Testis (tissue), 3 donors: ENCODE measurements around the gene SLC26A11. TPM values are rescaled to one million over a fixed set of nuclear protein-coding genes. Genes with fewer than 3 reads are reported as not detected.
"Not testable (repeated sequence)": the region's sequence is repeated elsewhere in the genome, so short reads cannot be mapped to it uniquely, and the experiment has no call there.

ENCODE experiments used
- DNase-seq: peaks from one replicate; pipeline ENCODE4 v3.0.0-alpha.2; 2019
- H3K27ac ChIP-seq, 2 donors: fragments of 200-600 bp; sonication (generic); one replicate each; pipeline ENCODE4 v1.5.1; 2019
- H3K27me3 ChIP-seq: fragments of 200-600 bp; sonication (generic); one replicate; pipeline ENCODE4 v1.5.1; 2019
- H3K36me3 ChIP-seq: fragments of 200-600 bp; sonication (generic); one replicate; pipeline ENCODE4 v1.5.1; 2017; ENCODE audit warnings: low read depth; ENCODE audit errors: missing control alignments
- H3K4me1 ChIP-seq: fragments of 200-600 bp; sonication (generic); one replicate; pipeline ENCODE4 v1.5.1; 2019
- H3K4me3 ChIP-seq, 2 donors: fragments of 200-600 bp; sonication (generic); one replicate each; pipeline ENCODE4 v1.5.1; 2017 to 2019
- H3K9me3 ChIP-seq: fragments of 200-600 bp; sonication (generic); one replicate; pipeline ENCODE4 v1.5.1; 2017
- CTCF ChIP-seq, 3 experiments: fragments of 450-650 bp in 2 of 3; fragments of 200-600 bp in 1 of 3; sonication (generic) in 1 of 3; IDR thresholded peaks; one replicate each; pipeline ENCODE4 v1.5.1; 2016 to 2019; ENCODE audit warnings: antibody characterized with exemption in 3 of 3, mild to moderate bottlenecking in 2 of 3, moderate library complexity in 1 of 3
- POLR2A ChIP-seq: fragments of 450-650 bp; IDR thresholded peaks from one replicate; pipeline ENCODE4 v1.6.1; 2017; ENCODE audit warnings: antibody characterized with exemption, mild to moderate bottlenecking, moderate library complexity
- WGBS, 2 donors: methylation state at CpG; one replicate each; pipeline ENCODE4 v1.1.5; 2018; 5-methylcytosine and 5-hydroxymethylcytosine counted together
- intact Hi-C: fragments of 100-400 bp; cut with DNase I; formaldehyde crosslinking; loops from one replicate; pipeline ENCODE4 v1.15.1; 2023; ENCODE audit warnings: low total_unique reads
- polyA plus RNA-seq: library from polyadenylated mRNA; stranded (reverse); fragments of 350-450 nt; fragmentation: Illumina TruSeq; extraction: RNeasy Lipid Tissue Mini Kit (QIAGEN cat#74804); gene quantifications from one replicate; pipeline ENCODE4 v1.2.3, GENCODE V29; 2014; ENCODE audit warnings: low read depth, low replicate concordance; ENCODE audit not compliant: insufficient read depth
- total RNA-seq, 2 donors: library from RNA; depleted of rRNA; stranded (reverse); fragments of >200 nt; gene quantifications; one replicate each; pipeline ENCODE4 v1.2.3, GENCODE V29; 2016

Gene SLC26A11
- total and polyA plus RNA-seq, 3 donors from 2014 or later = 8.4 to 19.0 (median 16.9) TPM

GRCh38 chr17:80237386-80237785 is 17.2 kb downstream of the SLC26A11 start:
- Histone ChIP-seq H3K9me3 (no peaks in the 10 kb centered on the region), H3K27ac (no peak overlapping the region), H3K4me3 (no peak overlapping the region), H3K27me3 (no peaks in the 10 kb centered on the region), H3K4me1 (no peaks in the 10 kb centered on the region), H3K36me3 (no peaks in the 10 kb centered on the region)
- no peak for TF ChIP-seq POLR2A
- no peak for TF ChIP-seq CTCF (IDR thresholded peaks at IDR 0.05)
- 95 to 96% methylated on average over 6 to 10 of the region's 10 CpGs for WGBS, 2 donors
- intact Hi-C loops = no loop called here
- no peak for DNase-seq

GRCh38 chr17:80242505-80242904 is 22.3 kb downstream of the SLC26A11 start:
- no peak for TF ChIP-seq POLR2A
- TF ChIP-seq CTCF (IDR thresholded peaks at IDR 0.05) = no peak
- intact Hi-C loops = no loop called here
- no peaks in the 10 kb centered on the region for H3K27me3 ChIP-seq
- H3K27ac ChIP-seq = no peak overlapping the region
- H3K9me3 ChIP-seq = no peaks in the 10 kb centered on the region
- H3K4me3 ChIP-seq = no peak overlapping the region
- no peaks in the 10 kb centered on the region for H3K4me1 ChIP-seq
- no peak for DNase-seq
- H3K36me3 ChIP-seq = no peaks in the 10 kb centered on the region
- 86 to 95% methylated on average over 14 of the region's 14 CpGs for WGBS, 2 donors

- Histone ChIP-seq H3K27ac (no peak overlapping the region), H3K4me3 (no peak overlapping the region), H3K36me3 (no peaks in the 10 kb centered on the region), H3K4me1 (no peaks in the 10 kb centered on the region), H3K9me3 (no peaks in the 10 kb centered on the region), H3K27me3 (no peaks in the 10 kb centered on the region)
- intact Hi-C loops = no loop called here
- no peak for DNase-seq
- 84 to 94% methylated on average over 18 to 26 of the region's 26 CpGs for WGBS, 2 donors
- TF ChIP-seq POLR2A = no peak
- no peak for TF ChIP-seq CTCF (IDR thresholded peaks at IDR 0.05)
Measured at GRCh38 chr17:80243526-80244433, 23.6 kb downstream of the SLC26A11 start.

GRCh38 chr17:80244448-80244847 is 24.2 kb downstream of the SLC26A11 start:
- H3K36me3 ChIP-seq, DNase-seq, H3K27ac ChIP-seq, H3K9me3 ChIP-seq, intact Hi-C loops, H3K4me3 ChIP-seq, H3K4me1 ChIP-seq, H3K27me3 ChIP-seq: not testable (repeated sequence)
- WGBS, 2 donors = 90 to 91% methylated on average over 6 of the region's 6 CpGs

GRCh38 chr17:80244871-80245509 is 24.8 kb downstream of the SLC26A11 start:
- WGBS, 2 donors = 88 to 93% methylated on average over 22 of the region's 22 CpGs
- no peak for DNase-seq
- Histone ChIP-seq H3K4me3 (no peak overlapping the region), H3K4me1 (no peaks in the 10 kb centered on the region), H3K36me3 (no peaks in the 10 kb centered on the region), H3K27me3 (no peaks in the 10 kb centered on the region), H3K9me3 (no peaks in the 10 kb centered on the region), H3K27ac (no peak overlapping the region)
- intact Hi-C loops = no loop called here
- TF ChIP-seq CTCF (IDR thresholded peaks at IDR 0.05) = no peak
- no peak for TF ChIP-seq POLR2A
